Stimulated activated CD8-positive, alpha-beta memory T cell treated with anti-CD3 and anti-CD28 coated beads, Interleukin-4, amount 100 ng/mL, for 48 hours (primary cell): ENCODE measurements around the gene RASGRP2.

Source experiments
- DNase-seq: peaks from one replicate; pipeline ENCODE4 v3.0.0-alpha.2; 2020

Gene RASGRP2

DNA sequence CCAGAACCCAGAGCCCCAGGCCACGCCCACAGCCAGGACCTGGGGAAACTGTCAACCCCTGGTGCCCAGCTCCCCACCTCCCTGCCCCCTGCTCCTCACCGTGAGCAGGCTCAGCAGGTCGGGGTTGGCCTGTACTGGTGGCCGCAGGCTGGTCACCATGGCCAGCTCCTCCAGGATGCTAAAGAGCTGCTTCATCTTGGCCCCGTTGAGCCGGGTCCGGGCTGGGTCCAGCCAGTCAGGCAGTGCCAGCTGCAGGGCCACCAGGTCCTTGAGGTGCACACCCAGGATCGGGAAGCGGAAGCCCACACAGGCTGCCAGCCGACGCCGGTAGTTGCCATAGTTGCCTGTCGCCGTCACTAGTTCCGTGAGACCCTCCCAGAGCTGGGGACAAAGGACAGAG is 7.3 kb downstream of the RASGRP2 start:
- DNase-seq: no peak

DNA sequence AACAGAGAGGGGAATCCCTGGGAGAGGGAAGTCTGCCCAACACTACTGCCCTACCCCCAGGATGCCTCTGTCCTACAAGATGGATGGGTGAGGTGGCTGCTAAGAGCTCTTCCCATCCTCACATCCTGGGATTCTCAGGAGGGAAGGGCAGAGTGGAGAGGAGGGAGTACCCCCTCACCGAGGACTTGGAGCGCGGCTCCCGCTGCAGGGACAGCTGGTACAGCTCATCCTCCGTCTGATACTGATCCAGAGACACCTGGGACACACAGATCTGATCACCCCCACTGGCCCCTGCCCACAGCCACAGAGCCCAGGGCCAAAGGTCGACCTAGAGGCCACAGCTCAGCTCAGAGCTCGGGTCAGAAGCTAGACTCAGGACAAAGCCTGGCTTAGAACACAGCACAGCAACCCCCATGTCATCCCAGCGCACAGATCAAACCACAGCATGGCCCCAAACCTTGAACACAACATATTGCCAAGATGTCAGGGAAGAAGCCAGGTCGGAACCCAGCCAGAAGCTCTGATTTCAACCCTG is 8.2 kb downstream of the RASGRP2 start:
- DNase-seq: no peak

DNA sequence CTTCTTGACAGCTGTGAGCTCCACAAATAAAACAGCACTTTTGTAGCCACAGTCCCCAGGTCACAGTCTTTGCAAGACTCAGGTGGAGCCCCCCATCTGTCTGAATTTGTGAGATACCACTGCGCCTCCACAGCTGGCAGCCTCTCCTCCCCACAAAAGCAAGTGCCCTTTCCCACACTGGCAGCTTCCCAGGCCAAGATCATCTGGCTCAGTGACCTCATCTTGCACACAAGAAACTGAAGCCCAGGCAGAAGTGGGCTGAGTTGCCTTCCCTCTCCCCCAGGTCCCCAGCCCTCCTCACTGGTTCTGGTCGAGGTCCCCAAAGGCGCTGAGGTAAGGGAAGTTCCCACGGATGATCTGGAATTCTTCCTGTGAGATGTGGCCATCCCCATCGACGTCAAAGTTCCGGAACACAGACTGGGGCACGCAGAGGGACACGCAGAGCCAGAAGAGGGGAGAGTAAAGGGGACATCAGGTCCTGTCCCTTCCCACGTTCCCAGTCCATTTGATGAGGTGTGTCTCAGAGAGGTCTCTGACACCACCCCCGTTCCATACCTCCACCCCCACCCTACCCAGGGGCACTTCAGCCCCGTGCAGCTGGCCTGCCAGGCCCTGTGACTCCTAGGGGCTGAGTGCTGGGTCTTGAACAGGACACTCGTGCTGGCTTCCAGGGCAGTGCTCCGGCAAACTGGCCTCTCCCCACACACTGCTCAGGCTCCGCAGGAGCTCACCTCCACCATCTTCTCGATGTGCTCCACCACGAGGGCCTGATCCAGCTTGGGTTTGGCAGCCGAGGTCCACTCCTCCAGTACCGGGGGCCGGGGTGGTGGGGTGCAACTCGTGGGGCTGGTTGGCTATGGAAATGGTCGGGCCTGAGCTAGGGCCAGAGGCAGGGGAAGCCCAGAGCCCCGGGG is 8.9 kb downstream of the RASGRP2 start:
- DNase-seq: no peak

DNA sequence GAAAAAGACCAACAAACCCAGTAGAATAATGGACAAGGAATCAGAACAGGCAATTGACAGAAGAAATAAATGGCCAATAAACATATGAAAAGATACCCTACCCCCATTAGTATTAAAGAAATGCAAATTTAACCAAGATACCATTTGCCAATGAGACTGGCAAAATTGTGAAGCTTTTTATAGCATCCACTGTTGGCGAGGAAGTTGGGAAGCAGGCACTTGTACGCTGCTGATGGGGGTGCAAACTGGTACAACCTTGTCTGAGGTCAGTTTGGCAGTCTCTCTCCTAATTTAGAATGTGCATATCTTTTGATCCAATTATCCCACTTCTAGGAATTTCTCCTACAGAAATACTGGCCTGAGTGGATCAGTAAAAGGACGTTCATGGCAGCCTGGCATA is 12.3 kb downstream of the RASGRP2 start:
- no peak for DNase-seq

DNA sequence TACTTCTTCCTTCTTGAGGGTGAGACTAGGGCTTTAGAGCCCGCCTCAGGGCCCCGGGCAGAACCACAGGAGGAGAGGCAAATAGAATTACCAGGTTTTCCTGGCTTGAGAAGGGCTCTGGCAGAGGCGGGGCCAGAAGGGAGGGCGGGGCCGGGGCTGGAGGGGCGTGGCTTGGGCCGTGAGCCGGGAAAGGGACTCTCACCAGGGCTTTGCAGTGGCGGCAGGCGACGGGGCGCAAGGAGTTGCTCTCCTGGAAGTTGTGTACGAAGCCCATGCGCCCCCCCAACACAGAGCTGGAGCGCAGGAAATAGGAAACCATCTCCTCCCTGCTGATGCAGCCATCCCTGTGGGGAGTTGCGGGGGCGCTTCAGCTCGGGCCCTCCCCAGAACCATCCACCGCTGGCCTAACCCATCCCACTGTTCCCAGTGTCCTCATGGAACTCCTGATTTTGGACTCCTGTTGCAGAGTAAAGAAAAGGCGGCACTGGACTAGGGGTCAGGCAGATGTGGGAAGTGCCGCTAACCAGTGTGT is 14.0 kb downstream of the RASGRP2 start:
- peak; percentile 54 for DNase-seq

DNA sequence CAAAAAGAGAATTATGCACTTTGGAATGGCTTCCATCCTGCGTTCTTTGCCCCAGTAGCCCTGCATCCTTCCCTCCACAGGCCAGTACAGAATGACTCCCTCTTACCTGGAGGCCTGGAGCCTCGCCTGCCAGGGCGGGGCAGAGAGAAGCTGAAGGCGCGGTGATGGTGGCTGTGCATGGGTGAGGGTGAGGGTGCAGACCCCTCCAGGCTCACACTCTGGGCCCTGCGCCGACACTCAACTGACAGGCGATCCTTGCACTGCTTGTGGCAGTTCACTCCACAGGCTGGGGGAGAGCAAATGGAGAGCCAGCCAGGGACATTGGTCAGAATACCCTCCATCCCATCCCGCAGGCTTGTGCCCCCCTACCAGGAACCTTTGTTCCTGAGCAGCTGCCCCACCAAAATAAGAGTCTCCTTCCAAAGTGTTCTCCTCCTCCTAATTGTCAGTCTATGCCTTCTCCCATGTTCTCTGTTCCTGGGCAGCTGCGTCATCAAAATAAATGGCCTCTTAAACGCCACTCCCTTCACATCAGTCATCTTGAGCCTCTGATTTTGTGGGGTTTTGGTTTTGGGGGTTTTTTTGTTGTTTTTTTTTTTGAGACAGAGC is 15.1 kb downstream of the RASGRP2 start:
- DNase-seq: no peak

DNA sequence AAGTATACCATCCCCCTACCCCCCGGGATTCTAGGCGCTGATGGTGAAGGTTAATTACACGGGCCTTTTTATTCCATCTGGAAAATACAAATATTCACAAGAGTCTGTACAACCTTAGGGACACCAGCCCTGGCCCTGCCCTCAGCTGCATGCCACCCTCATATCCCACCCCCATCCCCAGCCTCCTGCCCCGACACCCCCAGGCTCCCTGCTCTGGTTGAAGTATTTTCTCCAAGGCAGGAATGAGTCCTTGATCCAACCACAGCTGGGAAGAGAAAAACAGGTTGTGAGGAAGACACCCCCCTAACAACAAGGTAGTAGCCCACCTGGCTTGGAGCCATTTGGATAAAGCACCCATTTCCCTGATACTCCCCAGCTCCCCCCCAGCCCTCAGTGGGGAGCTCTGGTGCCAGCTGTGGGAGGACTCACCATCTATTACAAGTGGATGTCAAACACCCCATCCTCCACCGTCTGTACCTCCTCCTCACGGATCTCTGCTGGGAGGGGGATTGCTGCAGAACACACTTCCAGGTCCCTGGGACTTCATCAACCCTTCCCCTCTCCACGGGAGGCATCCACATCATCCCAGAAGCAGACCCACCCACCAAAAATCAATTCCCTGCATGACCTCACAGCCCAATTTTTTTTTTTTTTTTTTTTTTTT is 16.9 kb downstream of the RASGRP2 start:
- no peak for DNase-seq

DNA sequence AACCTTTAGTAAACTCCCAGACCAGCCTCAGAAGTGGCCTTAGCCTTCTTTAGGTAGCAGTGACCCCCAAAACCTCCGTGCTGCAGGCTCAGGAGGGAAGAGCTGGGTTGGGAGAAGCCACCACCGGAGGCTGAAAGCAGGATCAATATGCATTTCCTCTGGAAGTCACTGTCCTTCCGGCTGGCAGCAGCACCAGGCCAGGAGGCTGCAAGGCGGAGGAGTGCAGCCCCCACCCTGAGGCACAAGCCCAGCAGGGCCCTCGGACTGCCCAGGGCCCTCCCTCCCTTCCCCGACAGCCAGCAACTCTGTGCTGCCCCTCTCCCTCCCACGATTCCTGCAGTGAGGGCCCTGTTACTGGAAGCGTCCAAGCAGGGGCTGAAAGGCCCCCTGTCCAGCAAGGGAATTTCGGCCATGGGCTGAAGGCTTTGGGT is 17.7 kb downstream of the RASGRP2 start:
- no peak for DNase-seq

DNA sequence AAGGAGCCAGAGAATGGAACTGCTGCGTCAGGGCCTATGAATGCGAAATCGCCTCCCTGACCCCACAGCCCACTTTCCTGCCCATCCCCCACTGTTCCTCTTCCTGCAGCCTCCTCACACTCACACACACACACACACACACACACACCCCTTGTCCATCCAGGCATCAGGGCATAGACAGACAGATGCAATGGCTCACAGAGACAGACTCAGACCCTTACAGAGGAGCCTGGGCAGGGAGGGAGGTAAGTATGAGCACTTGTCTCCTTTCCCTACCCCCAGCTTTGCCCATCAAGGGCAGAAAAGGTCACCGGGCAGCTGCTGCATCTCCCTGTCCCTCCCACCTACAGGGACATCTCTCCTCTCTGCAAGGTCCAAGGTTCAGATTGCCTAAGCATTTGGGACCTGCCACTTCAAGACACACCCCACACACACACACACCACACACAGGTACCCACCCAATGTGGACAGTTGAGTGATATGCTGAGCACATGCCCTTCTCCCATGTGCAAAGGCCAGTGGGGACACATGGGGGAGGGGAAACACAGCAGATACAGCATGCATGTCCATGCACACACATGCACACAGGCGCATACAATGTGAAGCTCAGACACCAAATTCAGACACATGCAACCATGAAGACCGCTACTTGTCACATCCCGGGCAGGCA is 18.9 kb downstream of the RASGRP2 start:
- DNase-seq: no peak

DNA sequence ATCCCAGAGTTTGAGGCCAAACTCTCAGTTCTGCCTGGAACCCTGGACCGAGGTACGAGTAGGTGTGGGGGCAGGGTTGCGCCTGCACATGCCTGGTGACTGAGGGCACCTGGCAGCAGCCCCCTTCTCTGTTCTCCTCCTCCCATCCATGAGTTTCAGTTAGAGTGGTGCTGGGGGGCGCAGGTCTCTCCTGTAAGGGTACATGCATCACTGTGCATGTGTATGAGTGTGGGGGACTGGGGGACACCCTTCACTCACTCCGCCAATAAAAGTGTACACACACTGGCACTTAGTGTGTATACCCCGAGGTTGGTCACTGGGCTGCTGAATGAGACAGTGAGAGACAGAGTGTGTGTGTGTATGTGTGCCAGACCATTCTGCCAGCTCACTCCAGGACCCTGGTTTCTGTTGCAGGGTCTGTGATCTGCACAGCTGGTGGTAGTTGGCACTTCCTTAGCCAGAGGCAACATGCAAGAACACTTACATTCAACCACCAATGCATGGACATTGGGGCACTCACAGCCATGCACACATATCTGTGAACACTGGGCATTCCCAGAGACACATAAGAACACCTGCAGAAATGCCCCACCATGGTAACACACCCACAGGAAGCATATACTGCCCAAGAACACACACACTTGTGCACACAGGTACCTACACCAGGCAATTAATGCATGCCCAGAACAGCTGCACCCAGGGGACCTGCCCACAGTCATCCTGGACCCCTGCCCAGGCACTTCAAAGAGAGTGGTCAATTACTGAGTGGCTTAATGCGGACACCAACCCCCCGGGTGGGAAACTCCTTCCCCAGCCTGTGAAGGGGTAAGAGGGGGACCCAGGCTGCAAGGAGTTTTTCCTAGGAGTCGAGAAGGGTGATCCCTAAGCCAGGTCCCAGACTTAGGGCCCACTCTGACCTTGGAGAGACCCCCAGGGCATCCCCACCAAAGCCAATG is 19.8 kb downstream of the RASGRP2 start:
- DNase-seq: no peak

DNA sequence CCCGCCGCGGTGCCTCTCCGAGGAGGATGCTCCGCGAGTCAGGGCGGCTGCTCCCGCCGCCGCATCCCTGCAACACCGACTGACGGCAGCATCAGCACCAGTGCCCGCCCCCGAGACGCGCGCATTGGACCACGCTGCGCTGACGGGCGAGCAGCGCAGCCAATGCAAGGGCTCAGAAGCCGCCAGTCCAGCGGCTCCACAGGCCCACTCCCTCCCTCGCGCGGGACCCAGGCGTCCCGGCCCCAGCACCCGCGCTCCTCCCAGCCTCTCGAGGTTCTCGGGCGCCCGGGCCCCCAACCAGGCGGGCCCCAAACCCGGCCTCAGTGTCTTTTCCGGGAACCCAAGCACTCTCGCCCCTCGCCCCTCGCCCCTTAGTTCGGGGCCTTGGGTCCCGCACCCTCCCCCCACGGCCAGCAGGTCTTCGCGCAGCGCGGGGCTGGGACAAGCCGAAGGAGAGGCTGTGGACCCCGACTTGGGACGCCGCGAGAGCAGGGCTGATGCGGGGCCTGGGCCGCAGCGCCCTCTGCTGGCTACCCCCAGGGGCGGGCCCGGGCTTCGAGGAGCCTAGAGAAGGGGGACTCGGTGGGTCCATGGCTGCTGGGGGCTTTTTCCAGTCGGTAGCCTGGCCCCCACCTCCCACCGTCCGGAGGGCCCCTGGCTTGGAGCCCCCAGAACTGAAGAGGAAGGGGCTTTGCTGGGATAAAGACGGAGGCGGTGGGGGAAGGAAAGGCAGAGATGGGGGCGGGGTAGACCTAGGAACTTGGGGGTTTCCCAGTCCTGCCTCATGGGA is 20.6 kb downstream of the RASGRP2 start, which contains the start of gene NRXN2:
NRXN2 (minus strand) TSS at position 81 of the 790 bp plus-strand sequence. CDS start 9,498 bp downstream, outside the sequence.
- DNase-seq: peak; percentile 89

DNA sequence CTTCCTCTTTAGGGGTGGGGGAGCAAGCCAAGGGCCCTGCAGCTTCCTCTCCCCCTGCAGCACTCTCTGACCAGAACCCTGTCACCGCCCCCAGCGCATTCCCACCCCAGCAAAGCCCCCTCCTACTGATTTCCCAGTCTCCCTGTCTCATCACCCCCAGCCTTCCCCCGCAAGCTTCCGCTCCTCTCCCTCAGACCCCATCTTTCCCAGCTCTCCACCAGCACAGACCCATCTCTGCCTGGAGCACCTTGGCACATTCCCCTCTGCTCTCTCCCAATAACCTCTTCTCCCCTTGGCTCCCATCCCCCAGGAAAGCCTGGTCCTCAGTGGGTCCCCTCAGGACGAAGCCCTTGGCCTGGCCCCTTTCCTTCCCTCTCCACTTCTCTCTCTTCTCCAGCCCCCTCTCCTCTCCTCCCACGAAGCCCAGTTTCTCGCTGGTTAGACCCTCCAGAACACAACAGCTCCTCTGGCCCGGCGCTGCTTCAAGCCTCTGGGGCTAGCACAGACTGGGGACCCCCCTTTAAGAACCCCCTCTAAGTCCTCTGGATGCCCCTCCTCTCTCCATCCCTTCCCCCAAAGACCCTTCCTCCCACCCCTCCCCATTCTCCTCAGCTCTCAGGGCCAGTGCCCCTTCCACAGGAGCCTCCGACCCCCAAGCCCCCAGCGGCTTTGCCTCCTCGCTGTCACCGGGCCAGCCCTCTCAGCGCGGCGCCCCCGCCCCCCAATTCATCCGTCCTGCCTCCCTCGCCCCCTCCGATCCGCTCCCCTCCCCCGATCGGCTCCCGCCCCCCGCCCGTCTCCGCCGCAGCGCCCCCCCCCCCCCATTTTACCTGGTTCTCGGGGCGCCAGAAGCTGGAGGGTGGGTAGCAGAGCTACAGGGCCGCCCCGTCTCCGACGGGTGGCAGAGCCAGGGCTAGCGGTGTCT is 21.5 kb downstream of the RASGRP2 start:
- no peak for DNase-seq

DNA sequence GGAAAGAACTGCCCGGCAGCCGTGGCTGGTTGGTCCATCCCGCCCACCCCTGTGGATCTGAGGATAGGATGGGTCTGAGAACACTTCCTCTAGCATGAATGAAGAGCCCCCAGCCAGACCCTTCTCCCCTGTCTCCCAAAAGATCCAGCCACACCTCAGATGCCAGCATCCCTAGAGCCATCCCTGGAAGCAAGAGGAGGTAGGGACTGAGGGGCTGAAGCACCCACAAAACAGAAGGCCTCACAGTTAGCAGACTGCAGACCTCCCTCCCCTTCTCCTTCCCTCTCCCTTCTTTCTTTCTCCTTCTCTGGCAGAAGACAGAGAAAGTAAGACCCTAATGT is 22.6 kb downstream of the RASGRP2 start:
- DNase-seq: no peak

DNA sequence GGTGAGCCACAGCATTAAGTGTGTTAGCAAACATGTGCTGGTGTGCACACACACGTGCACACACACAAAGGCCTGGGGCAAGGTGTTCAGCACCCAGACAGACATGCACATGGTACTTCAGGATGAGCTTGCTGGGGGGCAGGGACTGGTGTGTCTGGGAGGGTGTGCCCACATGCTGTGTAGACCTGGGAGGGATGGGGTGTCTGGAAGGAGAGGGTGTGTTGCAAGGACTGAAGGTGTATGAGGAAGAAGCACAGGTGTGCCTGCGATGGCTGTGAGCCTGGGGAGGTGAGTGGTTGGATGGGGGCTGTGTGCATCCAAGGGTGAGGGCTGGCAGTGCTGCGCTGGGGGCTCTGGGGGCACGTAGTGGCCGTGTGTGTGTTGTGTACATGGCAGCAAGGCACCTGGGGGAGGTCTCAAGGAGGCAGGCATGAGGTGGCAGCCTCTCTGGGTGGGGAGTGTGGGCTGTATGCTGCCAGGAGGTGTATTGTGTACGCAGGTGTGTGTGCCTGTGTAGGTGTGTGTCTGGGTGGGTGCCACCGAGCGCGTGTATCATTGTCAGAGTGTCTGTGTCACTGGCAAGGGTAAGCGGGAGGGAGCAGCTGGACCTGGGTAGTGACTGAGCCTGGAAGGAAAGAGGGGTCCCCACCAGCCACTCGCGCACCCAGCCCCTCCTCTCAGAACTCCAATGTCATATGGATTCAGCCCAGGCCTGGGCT is 23.1 kb downstream of the RASGRP2 start:
- no peak for DNase-seq

DNA sequence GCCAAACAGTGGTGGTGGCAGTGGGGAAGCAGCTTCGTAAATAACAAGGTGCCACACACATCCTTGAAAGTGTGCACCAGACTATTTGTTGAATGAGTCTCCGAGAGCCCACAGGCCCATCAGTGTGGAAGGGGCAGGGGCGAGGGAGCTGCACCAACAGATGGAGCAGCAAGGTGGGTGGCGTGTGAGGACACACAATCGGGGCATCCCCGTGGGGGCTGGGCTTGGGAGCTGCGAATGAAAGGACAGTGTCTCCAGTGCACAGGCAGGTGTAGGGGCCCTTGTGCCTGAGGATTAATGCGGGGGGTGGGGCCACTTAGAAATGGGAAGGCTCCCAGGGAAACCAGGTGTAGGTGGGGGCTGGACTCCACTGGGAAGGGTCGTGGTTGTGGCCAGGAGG is 23.8 kb downstream of the RASGRP2 start:
- DNase-seq: no peak

DNA sequence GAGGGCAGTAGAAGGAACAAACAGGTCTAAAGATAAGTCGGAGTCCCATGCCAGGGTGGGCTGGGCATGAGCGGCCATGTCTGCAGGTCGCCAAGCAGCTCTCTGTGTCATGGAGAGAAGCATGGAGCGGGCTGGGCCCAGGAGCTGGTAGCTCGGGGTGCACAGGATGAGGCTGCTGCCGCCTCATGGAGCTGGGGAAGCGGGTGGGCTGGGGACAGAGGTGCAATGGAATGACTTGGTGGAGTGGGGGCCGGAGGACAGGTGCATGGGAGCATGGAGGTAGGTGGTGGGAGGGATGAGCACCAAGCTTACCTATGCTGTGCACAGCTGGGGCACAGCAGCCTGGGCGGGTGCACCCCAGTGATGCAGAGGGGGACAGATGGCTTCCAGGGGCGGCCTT is 24.5 kb downstream of the RASGRP2 start:
- DNase-seq: no peak

DNA sequence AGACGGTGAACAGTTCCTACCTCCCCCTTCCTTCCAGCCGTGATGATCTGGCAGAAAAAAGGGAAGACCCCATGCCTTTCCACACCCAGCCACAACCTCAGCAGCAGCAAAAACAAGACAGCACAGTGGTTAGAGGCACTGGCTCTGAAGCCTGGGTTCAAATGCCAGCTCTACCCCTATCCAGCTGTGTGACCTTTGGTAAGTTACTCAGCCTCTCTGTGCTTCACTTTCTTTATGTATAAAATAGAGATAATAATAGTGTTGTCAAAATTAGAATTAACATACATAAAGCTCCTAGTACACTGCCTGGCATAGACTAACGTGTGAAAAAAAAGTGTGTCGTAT is 25.2 kb downstream of the RASGRP2 start:
- DNase-seq: no peak

DNA sequence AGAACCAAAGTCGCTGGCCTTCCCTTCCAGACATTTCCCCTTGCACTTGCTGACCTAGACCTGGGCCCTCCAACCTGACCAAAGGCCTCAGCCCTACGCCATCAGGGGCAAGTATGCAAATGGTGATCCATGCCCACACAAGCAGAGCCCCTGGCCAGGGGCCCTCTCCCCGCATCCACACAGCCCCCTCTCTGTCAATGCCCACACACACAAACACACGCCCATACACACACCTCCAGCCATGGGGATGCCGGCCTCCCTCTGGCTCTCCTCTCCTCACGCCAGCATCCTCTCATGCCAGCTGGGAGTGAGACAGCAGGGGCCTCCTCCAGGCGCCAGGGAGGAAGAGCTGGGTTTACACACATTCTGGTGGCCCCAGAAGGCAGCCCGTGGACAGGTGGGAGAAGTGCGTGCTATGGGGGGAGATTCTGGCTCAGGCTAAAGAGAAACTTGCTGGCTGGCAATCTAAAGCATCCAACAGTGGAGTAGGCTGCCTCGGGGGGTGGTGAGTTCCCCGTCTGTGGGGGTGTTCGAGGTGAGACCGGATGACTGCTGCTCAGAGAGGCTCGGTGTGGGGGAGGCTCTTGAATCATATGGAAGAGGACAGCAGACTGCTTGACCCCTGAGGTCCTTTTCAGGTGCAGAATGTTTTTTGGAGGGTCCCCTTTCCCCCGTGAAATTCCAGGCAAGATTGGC is 25.7 kb downstream of the RASGRP2 start:
- no peak for DNase-seq

DNA sequence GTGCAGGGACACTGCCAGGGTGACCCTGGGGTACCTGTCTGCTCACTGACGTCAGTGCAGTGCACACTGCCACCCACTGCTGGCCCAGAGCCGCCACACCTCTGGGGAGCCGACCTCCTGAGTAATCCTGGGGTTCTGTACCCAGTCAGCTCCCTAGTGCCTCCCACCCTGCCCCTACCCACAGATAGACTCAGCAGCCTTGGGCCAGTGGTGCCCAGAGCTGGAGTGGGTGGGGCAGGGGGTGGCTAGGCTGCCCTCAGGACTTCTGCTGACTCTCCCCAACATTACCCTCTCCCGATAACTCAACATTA is 26.7 kb downstream of the RASGRP2 start:
- no peak for DNase-seq
